Nephron (organoid): ENCODE results near the gene RHOF.

Experiments used
- H3K27ac Mint-ChIP-seq, 3 experiments: 2 replicates each; pipeline ENCODE4 v1.8.0; 2020; ENCODE audit warnings: mixed read lengths in 3 of 3, mild to moderate bottlenecking in 2 of 3, moderate library complexity in 1 of 3
- H3K27me3 Mint-ChIP-seq: 2 replicates; pipeline ENCODE4 v1.8.0; 2021; ENCODE audit warnings: low read depth, mild to moderate bottlenecking, moderate library complexity, mixed read lengths
- H3K36me3 Mint-ChIP-seq: 2 replicates; pipeline ENCODE4 v1.8.0; 2020; ENCODE audit warnings: low read depth, mixed read lengths
- H3K4me1 Mint-ChIP-seq: 2 replicates; pipeline ENCODE4 v1.8.0; 2020; ENCODE audit warnings: mixed read lengths
- H3K4me3 Mint-ChIP-seq, 3 experiments: 2 replicates each; pipeline ENCODE4 v1.8.0; 2020; ENCODE audit warnings: mild to moderate bottlenecking in 3 of 3, mixed read lengths in 3 of 3, moderate library complexity in 2 of 3
- H3K9me3 Mint-ChIP-seq: 2 replicates; pipeline ENCODE4 v1.8.0; 2020; ENCODE audit warnings: mixed read lengths
- CTCF ChIP-seq, 3 experiments: fragments of 200-600 bp; sonication (generic); IDR thresholded peaks; one replicate each; pipeline ENCODE4 v1.5.0; 2021; ENCODE audit warnings: antibody characterized with exemption in 3 of 3; ENCODE audit not compliant: unreplicated experiment in 3 of 3

RHOF gene

DNA sequence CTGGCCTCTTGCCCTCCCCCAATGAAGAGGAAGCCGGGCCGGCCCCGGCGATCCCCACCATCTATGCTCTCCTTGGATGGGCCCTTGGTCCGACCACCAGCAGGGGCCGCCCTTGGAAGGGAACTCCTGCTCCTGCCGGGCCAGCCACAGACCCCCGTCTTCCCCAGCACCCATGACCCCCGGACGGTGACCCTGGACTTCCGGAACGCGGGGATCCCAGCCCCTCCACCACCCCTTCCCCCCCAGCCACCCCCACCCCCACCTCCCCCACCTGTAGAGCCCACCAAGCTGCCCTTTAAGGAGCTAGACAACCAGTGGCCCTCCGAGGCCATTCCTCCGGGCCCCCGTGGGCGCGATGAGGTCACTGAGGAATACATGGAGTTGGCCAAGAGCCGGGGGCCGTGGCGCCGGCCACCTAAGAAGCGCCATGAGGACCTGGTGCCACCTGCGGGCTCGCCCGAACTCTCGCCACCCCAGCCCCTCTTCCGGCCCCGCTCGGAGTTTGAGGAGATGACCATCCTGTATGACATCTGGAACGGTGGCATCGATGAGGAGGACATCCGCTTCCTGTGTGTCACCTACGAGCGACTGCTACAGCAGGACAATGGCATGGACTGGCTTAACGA is 29.7 kb upstream of the RHOF start:
- no peak overlapping the region for H3K4me3 Mint-ChIP-seq
- no peak for TF ChIP-seq CTCF (IDR thresholded peaks at IDR 0.05; ENCODE audit: unreplicated experiment in 3 of 3)
- H3K36me3 Mint-ChIP-seq = peaks cover 39% of the 10 kb centered on the region
- no peaks in the 10 kb centered on the region for H3K27me3 Mint-ChIP-seq
- no peaks in the 10 kb centered on the region for H3K9me3 Mint-ChIP-seq
- H3K4me1 Mint-ChIP-seq = no peaks in the 10 kb centered on the region
- H3K27ac Mint-ChIP-seq = no peak overlapping the region

DNA sequence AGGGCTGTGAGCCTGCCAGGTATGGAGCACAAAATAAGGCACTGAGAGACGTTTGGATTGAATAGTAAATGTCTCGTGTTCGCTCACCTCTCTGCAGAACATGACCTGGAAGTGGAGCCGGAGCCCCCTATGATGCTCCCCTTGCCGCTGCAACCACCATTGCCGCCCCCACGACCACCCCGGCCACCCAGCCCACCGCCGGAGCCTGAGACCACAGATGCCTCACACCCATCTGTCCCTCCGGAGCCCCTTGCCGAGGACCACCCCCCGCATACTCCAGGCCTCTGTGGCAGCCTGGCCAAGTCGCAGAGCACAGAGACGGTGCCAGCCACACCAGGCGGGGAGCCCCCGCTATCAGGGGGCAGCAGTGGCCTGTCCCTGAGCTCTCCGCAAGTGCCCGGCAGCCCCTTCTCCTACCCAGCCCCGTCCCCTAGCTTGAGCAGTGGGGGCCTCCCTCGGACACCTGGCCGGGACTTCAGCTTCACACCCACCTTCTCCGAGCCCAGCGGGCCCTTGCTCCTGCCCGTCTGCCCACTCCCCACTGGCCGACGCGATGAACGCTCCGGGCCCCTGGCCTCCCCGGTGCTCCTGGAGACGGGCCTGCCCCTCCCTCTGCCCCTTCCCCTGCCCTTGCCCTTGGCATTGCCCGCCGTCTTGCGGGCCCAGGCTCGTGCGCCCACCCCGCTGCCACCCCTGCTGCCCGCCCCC is 29.1 kb upstream of the RHOF start:
- H3K4me1 Mint-ChIP-seq = no peaks in the 10 kb centered on the region
- H3K27me3 Mint-ChIP-seq = no peaks in the 10 kb centered on the region
- no peaks in the 10 kb centered on the region for H3K9me3 Mint-ChIP-seq
- peaks cover 43% of the 10 kb centered on the region for H3K36me3 Mint-ChIP-seq
- no peak for TF ChIP-seq CTCF (IDR thresholded peaks at IDR 0.05; ENCODE audit: unreplicated experiment in 3 of 3)
- no peak overlapping the region for H3K27ac Mint-ChIP-seq
- H3K4me3 Mint-ChIP-seq = no peak overlapping the region

- Mint-ChIP-seq H3K4me1 (no peaks in the 10 kb centered on the region), H3K4me3 (no peak overlapping the region), H3K36me3 (peaks cover 42% of the 10 kb centered on the region), H3K9me3 (no peaks in the 10 kb centered on the region), H3K27ac (no peak overlapping the region), H3K27me3 (no peaks in the 10 kb centered on the region)
- TF ChIP-seq CTCF (IDR thresholded peaks at IDR 0.05; ENCODE audit: unreplicated experiment in 3 of 3) = no peak
Measured at GRCh38 chr12:121820056-121820455, 26.6 kb upstream of the RHOF start.

- Mint-ChIP-seq H3K4me1 (no peaks in the 10 kb centered on the region), H3K27me3 (no peaks in the 10 kb centered on the region), H3K4me3 (no peak overlapping the region), H3K9me3 (no peaks in the 10 kb centered on the region), H3K27ac (no peak overlapping the region), H3K36me3 (peaks cover 38% of the 10 kb centered on the region)
- no peak for TF ChIP-seq CTCF (IDR thresholded peaks at IDR 0.05; ENCODE audit: unreplicated experiment in 3 of 3)
Measured at GRCh38 chr12:121819212-121819949, 25.9 kb upstream of the RHOF start.

- TF ChIP-seq CTCF (IDR thresholded peaks at IDR 0.05; ENCODE audit: unreplicated experiment in 3 of 3) = no peak
- no peak overlapping the region for H3K4me3 Mint-ChIP-seq
- H3K27ac Mint-ChIP-seq = no peak overlapping the region
- no peaks in the 10 kb centered on the region for H3K9me3 Mint-ChIP-seq
- H3K4me1 Mint-ChIP-seq = peaks cover 12% of the 10 kb centered on the region
- H3K27me3 Mint-ChIP-seq = no peaks in the 10 kb centered on the region
- peaks cover 38% of the 10 kb centered on the region for H3K36me3 Mint-ChIP-seq
Measured at GRCh38 chr12:121817648-121818043, 24.2 kb upstream of the RHOF start.
